Smooth muscle cell (in vitro differentiated cells): ENCODE measurements around the gene ARHGAP24. TPM values are rescaled to one million over a fixed set of nuclear protein-coding genes. Genes with fewer than 3 reads are reported as not detected.

ENCODE experiments used
- DNase-seq: peaks from one replicate; lab custom pipeline; 2025; ENCODE audit not compliant: unreplicated experiment; lab: John Stamatoyannopoulos, UW
- H2AFZ ChIP-seq: fragments of 200-600 bp; sonication (generic); 2 replicates; pipeline ENCODE4 v1.6.0; 2016; ENCODE audit warnings: antibody characterized with exemption, low read depth, mild to moderate bottlenecking
- H3F3A ChIP-seq: fragments of 200-600 bp; sonication (generic); 2 replicates; pipeline ENCODE4 v1.6.0; 2017; ENCODE audit warnings: antibody characterized with exemption, low read depth
- H3K27ac ChIP-seq: fragments of 200-600 bp; sonication (generic); 2 replicates; pipeline ENCODE4 v1.5.1; 2016; ENCODE audit warnings: low read depth, mild to moderate bottlenecking
- H3K27me3 ChIP-seq: fragments of 200-600 bp; sonication (generic); 2 replicates; pipeline ENCODE4 v1.6.1; 2016; ENCODE audit warnings: low read depth, mild to moderate bottlenecking
- H3K36me3 ChIP-seq: fragments of 200-600 bp; sonication (generic); 2 replicates; pipeline ENCODE4 v1.5.1; 2016; ENCODE audit warnings: low read depth
- H3K4me1 ChIP-seq: fragments of 200-600 bp; sonication (generic); 2 replicates; pipeline ENCODE4 v1.5.1; 2016; ENCODE audit warnings: low read depth
- H3K4me2 ChIP-seq: fragments of 200-600 bp; sonication (generic); 2 replicates; pipeline ENCODE4 v1.6.0; 2016; ENCODE audit warnings: mild to moderate bottlenecking
- H3K4me3 ChIP-seq: fragments of 200-600 bp; sonication (generic); 2 replicates; pipeline ENCODE4 v1.5.1; 2016; ENCODE audit warnings: mild to moderate bottlenecking
- H3K79me2 ChIP-seq: fragments of 200-600 bp; sonication (generic); 2 replicates; pipeline ENCODE4 v1.6.0; 2016; ENCODE audit warnings: low read depth, mild to moderate bottlenecking
- H3K9ac ChIP-seq: fragments of 200-600 bp; sonication (generic); 2 replicates; pipeline ENCODE4 v1.6.0; 2016; ENCODE audit warnings: low read depth
- H3K9me3 ChIP-seq: fragments of 200-600 bp; sonication (generic); replicated peaks from 2 replicates; pipeline ENCODE4 v1.5.1; 2016; ENCODE audit warnings: low read depth
- H4K20me1 ChIP-seq: fragments of 200-600 bp; sonication (generic); 2 replicates; pipeline ENCODE4 v1.6.0; 2016; ENCODE audit warnings: low read depth
- WGBS: methylation state at CpG from one replicate; pipeline ENCODE4 v1.1.7; 2016; ENCODE audit warnings: low lambda C conversion rate; 5-methylcytosine and 5-hydroxymethylcytosine counted together
- polyA plus RNA-seq: library from polyadenylated mRNA; unstranded; fragments of >200 nt; fragmentation: Nextera tagmentation; extraction: Ambion mirVana; gene quantifications from 2 replicates; pipeline ENCODE4 v1.2.1, GENCODE V29; 2016
- total RNA-seq: library from RNA; depleted of rRNA; stranded (reverse); fragments of >200 nt; gene quantifications from 2 replicates; pipeline ENCODE4 v1.2.3, GENCODE V29; 2014
- TF ChIP-seq, protein P1 (sequence below): fragments of 200-600 bp; sonication (generic); IDR thresholded peaks from 2 replicates; pipeline ENCODE4 v1.5.1; 2017; ENCODE audit warnings: borderline replicate concordance, mild to moderate bottlenecking, antibody characterized with exemption; ENCODE audit not compliant: insufficient read depth, poor library complexity, severe bottlenecking

Gene ARHGAP24
- total and polyA plus RNA-seq, 2 experiments from 2014 or later = 4.9 to 18.2 TPM

DNA sequence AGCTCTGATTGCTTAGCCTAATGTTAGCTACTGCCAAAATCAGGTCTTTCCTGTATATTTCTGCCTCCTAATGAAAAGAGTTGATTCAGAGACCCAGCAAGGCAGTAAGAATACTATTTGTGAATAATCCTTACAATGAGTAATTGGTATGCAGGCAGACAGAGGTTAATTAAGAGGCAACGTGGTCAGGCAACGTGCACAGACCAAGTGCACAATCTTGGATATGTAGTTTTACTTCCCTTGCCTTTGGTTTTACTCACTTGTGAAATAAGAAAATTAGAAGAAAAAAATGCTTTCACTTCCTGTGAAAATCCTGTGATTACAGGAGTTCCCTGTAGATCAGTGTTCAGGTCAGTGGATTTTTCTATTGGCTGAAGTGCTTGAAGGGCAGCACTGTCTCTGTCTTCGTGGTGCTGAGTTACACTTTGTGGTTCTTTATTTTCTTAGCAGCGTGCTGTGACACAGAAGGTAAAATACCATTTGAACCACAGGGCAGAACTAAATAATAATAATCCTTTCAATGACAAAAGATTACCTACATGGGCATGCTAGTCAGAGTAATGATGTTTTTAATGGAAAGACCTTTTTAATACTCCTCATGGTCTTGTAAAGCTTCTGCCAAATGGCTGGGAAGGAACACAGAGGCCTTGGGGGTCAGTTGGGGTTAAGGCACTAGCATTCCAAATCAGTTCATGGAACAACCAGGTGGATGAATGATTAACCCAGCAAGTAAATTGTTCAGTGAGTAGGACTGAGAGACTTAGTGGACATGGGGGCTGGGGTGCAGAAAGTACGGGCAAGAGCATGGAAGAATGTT is 454.0 kb downstream of the ARHGAP24 start:
- no peaks in the 10 kb centered on the region for H3K36me3 ChIP-seq
- TF ChIP-seq, protein P1, sequence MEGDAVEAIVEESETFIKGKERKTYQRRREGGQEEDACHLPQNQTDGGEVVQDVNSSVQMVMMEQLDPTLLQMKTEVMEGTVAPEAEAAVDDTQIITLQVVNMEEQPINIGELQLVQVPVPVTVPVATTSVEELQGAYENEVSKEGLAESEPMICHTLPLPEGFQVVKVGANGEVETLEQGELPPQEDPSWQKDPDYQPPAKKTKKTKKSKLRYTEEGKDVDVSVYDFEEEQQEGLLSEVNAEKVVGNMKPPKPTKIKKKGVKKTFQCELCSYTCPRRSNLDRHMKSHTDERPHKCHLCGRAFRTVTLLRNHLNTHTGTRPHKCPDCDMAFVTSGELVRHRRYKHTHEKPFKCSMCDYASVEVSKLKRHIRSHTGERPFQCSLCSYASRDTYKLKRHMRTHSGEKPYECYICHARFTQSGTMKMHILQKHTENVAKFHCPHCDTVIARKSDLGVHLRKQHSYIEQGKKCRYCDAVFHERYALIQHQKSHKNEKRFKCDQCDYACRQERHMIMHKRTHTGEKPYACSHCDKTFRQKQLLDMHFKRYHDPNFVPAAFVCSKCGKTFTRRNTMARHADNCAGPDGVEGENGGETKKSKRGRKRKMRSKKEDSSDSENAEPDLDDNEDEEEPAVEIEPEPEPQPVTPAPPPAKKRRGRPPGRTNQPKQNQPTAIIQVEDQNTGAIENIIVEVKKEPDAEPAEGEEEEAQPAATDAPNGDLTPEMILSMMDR = no peak
- no peaks in the 10 kb centered on the region for H4K20me1 ChIP-seq
- 54% methylated on average over 5 of the region's 5 CpGs for WGBS
- H3K4me1 ChIP-seq = peaks cover 44% of the 10 kb centered on the region
- H3K9me3 ChIP-seq = no peaks in the 10 kb centered on the region
- no peak for DNase-seq
- H3K9ac ChIP-seq = no peak overlapping the region
- H3K4me3 ChIP-seq = peak overlapping the region; percentile 30
- H3K27me3 ChIP-seq = no peaks in the 10 kb centered on the region
- H3K4me2 ChIP-seq = no peak overlapping the region
- no peaks in the 10 kb centered on the region for H3K79me2 ChIP-seq
- H2AFZ ChIP-seq = no peak overlapping the region
- peak overlapping the region; percentile 8 for H3K27ac ChIP-seq
- no peaks in the 10 kb centered on the region for H3F3A ChIP-seq

DNA sequence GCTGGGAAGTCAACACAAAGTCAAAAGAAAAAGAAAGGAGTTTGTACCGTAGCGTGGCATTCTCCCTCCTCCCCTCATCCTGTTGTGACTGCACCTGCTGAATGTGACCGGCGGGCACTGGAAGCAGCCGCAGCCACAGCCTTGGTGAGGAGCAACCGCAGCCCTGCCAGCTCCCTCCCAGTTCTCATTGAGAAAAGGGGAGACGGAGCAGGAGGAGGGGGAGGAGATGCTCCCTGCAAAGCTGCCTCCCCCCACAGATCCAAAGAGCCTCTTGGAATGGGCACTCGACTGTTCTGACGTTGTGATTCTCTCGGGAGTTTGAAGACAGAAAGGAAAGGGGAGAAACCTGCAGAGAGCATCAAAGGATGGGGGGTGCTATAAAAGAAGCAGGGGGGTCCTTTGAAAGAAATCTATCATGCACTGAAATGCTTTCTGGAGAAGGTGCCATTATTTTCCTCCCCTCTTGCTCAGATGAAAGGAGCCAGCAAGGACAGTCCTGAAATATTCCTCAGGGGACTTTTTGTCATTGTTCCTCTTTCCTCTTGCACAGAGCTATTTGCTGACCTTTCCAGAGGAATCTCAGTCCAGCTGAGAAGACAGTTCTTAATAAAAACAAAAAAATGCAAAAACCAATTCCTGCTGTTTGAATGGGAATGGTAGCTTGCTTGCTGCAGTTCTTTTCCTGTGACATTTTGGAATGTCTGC is 455.2 kb downstream of the ARHGAP24 start:
- no peak overlapping the region for H3K27ac ChIP-seq

DNA sequence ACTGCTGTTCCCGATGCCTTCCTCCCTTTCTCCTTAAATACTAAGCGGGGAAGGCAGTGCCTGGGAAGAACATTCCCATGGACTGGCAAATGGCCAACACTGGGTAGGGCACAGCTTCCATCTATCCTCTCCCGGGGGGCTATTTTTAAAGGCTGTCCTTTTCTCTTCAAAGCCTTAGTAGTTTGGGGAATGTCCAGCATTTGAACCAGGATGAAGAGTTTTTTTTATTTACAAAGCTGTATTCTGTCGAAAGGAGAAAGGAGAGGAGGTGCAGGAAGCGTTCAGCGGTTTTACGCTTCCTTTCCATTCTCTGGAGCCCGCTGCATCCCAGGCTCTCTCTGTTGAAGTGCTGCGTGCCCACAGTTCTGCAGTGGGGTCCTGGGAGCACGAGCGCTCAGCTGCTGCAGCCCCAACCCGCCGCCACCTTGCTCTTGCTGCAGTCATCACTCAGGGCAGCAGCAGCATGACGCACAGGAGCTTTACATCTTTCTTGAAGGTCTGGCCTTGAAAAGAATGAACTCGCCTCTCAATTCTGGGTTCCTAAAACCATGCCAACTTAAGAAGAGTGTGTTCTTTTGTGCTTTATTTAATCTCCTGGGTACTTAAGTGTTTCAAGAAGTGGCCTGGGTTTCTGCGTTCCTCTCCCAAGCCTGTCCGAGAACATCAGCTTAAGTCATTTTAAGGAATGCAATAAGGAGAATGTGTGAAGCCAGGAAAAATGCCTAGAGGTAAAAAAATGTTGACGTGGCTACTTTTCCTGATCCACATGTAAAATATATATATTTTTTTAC is 457.7 kb downstream of the ARHGAP24 start:
- no peaks in the 10 kb centered on the region for H3K27me3 ChIP-seq
- no peaks in the 10 kb centered on the region for H3F3A ChIP-seq
- no peaks in the 10 kb centered on the region for H3K9me3 ChIP-seq
- no peak overlapping the region for H3K27ac ChIP-seq
- H2AFZ ChIP-seq = no peak overlapping the region
- H3K4me3 ChIP-seq = no peak overlapping the region
- H3K4me1 ChIP-seq = peaks cover 44% of the 10 kb centered on the region
- H3K9ac ChIP-seq = no peak overlapping the region
- H3K4me2 ChIP-seq = no peak overlapping the region
- H3K36me3 ChIP-seq = no peaks in the 10 kb centered on the region
- no peaks in the 10 kb centered on the region for H3K79me2 ChIP-seq
- WGBS = 81% methylated on average over 18 of the region's 18 CpGs
- no peak for DNase-seq
- TF ChIP-seq, protein P1 = no peak
- no peaks in the 10 kb centered on the region for H4K20me1 ChIP-seq

More for the DNA sequence above, 455.2 kb downstream of the ARHGAP24 start:
- H3K9ac ChIP-seq = no peak overlapping the region
- H3F3A ChIP-seq = no peaks in the 10 kb centered on the region
- no peak for DNase-seq
- WGBS = 49% methylated on average over 10 of the region's 10 CpGs
- H3K36me3 ChIP-seq = no peaks in the 10 kb centered on the region
- no peak overlapping the region for H3K4me2 ChIP-seq
- no peak overlapping the region for H2AFZ ChIP-seq
- no peaks in the 10 kb centered on the region for H4K20me1 ChIP-seq
- peaks cover 44% of the 10 kb centered on the region for H3K4me1 ChIP-seq
- H3K79me2 ChIP-seq = no peaks in the 10 kb centered on the region
- H3K4me3 ChIP-seq = peak overlapping the region; percentile 30
- no peaks in the 10 kb centered on the region for H3K27me3 ChIP-seq
- no peaks in the 10 kb centered on the region for H3K9me3 ChIP-seq
- TF ChIP-seq, protein P1 = no peak
